NCI-H345 treated with DMSO at 0.1 percent for 48 hours (cell line): ENCODE results near the gene SYNGR3.

Experiments
- DNase-seq: peaks from one replicate; lab custom pipeline; 2025; ENCODE audit not compliant: unreplicated experiment; lab: John Stamatoyannopoulos, UW

The SYNGR3 gene

DNA sequence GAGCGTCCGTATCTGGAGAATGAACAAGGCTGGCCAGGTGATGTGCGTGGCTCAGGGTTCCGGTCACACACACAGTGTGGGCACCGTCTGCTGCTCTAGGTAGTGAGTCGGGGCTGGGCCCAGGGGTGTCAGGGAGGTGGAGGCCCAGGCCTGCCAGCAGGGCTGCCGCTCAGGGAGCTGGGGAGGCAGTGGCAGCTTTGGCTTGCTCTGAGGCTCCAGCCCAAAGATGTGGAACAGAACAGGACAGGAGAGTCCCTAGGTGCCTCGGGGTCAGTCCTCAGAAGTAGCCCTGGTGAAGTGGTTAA lies 13.6 kb upstream of the SYNGR3 start:
- no peak for DNase-seq

DNA sequence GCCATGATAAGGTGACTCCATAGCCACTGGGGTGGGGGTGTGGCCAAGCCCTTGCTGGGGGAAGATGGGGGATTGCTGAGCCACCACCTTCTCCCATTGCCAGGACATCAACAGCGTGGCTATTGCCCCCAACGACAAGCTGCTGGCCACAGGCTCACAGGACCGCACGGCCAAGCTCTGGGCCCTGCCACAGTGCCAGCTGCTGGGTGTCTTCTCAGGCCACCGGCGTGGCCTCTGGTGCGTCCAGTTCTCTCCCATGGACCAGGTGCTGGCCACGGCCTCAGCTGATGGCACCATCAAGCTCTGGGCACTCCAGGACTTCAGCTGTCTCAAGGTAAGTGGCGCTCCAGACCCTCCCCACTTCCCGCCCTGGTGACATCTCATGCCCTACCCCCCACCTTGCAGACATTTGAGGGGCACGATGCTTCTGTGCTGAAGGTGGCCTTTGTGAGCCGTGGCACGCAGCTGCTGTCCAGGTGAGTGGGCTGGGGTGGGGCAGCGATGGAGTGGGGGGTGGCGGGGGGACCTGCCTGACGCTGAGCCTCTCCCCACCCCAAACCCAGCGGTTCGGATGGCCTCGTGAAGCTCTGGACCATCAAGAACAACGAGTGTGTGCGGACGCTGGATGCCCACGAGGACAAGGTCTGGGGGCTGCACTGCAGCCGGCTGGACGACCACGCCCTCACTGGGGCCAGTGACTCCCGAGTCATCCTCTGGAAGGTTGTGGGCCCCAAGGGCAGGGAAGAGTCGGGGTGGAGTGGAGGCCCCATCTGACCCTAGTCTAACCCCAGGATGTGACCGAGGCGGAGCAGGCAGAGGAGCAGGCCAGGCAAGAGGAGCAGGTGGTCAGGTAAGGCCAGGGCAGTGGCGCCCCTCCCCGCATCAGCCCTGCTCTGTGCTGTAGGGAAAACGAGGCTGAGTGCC lies 12.6 kb upstream of the SYNGR3 start:
- DNase-seq: no peak

DNA sequence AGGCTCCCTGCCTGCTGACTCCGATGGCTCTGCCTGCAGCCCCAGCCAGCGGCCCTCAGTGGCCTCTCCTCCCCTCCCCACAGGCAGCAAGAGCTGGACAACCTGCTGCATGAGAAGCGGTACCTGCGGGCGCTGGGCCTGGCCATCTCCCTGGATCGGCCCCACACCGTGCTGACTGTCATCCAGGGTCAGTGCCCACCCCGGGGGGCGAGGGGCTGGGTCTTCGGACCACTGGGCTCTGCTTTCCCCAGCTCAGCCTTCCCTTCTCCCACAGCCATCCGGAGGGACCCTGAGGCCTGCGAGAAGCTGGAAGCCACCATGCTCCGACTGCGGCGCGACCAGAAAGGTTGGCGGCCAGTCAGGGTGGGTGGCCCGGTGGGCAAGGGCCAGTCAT lies 11.9 kb upstream of the SYNGR3 start:
- no peak for DNase-seq

DNA sequence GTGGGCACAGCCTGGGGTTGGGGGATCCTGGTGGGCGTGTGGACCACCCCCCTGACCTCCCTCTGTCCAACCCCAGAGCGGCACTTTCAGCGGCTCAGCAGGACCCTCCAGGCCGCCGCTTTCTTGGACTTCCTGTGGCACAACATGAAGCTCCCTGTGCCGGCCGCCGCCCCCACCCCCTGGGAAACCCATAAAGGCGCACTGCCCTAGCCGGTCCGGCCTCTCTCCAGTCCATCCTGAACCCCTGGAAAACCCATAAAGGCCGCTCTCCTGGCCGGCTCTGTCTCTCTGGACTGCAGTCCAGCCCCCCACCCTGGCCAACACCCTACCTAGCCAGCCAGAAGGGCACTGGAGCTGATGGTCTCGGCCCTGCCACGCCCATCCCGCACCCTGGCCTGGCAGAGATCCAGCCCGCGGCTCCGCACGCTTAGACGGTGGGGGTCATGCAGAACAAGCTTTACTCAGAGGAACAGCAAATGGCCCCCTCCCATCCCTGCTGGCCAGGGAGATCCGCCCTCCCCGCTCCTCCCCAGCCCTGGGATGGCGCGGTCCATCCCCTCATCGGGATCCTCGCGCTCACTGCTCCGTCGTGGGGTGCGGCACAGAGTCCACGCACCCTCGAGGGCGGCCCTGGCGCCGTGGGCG lies 11.2 kb upstream of the SYNGR3 start:
- no peak for DNase-seq

DNA sequence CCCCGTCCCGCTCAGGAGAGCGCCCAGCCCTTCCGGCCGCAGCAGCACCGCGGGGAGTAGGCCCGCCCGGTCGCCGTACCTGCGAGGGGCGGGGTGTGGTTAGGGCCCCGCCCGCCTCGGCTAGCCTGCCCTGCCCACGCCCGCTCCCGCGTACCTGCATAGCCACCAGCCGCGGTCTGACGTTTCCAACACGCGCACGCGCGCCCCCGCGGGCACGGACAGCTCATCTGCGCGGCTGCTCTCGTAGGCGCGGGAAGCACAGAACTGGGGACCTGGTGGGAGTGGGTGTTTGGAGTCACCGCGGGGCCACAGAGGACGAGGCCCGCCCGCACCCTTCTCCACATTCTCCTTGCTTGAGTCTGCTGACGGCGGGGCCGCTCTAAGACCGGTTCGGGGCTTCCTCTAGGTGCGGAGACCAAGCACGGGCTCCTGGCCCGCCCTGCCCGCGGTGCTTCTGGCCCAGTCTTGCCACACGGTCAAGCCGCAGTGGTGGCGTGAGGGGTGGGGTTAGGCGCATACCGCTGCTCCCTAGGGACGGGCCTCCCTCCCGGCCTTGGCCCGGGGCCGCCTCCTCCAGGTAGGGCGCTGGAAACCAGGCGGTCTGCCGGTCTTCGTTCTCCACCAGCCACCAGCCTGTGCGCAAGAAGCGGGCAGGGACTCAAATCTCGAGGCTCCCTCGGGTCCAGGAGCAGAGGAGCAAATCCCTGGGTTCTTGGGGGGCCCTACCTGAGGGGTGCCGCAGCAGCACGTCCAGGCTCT lies 10.3 kb upstream of the SYNGR3 start:
- no peak for DNase-seq

GRCh38 chr16:1980030-1980769 lies 9.6 kb upstream of the SYNGR3 start:
- DNase-seq: no peak

DNA sequence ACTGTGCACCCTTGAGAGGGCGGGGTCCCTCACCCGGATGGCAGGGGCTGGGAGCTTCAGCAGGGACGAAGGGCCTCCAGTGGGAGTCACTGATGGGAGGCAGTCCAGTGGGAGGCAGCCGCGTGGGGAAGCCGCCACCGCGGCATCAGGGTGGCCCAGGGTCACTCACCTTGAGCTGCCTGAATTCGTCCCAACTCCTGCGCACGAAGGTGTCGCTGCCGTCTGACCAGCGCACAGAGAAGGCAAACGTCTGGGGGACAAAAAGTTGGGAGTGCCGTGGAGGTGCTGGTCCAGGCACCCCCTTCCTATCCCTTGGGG lies 9.0 kb upstream of the SYNGR3 start:
- no peak for DNase-seq

DNA sequence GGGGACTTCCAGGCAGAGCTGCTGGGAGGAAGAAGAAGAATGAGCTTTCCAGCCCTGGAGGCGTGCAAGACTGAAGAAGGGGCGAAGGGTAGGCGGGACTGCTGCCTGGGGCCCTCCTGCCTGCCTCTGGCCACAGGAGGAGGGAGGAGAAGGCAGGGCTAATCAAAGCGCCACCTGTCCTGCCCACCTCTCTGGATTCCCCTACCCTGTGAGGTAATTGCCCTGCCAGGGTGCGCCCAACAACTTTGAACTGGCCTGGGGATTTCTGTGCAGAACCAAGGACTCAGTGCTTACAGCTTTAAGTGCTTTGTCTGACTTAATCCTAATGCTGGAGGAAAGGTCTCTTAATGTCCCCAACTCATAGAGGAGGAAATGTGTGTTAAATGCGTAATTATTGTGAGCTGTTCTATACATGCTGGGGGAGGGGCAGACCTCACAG lies 8.4 kb upstream of the SYNGR3 start, which contains the start of gene NOXO1:
TSS of gene NOXO1 (minus strand) at position 72 of the 439 bp plus-strand sequence. CDS start 290 bp downstream, outside the sequence.
- no peak for DNase-seq

DNA sequence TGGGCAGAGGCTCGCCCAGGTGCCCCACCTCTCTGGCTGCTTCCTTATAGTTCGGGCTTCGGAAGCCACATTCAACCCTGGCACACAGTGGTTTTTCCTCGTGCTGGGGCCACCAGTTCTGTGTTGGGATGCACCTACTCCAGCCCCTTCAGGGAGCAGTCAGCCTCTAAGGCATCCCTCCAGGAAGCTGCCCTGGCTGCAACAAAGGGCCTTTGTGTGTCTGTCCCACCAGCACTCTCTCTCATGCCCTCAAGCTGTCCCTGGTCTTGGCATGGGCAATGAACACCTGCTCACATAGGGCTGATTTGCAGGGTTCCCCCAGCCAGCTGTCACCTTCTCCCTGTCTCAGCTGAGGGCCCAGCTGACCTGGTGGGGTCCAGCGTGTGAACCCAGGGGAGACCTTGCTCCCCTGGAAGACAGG lies 7.7 kb upstream of the SYNGR3 start:
- DNase-seq: peak; percentile 48

DNA sequence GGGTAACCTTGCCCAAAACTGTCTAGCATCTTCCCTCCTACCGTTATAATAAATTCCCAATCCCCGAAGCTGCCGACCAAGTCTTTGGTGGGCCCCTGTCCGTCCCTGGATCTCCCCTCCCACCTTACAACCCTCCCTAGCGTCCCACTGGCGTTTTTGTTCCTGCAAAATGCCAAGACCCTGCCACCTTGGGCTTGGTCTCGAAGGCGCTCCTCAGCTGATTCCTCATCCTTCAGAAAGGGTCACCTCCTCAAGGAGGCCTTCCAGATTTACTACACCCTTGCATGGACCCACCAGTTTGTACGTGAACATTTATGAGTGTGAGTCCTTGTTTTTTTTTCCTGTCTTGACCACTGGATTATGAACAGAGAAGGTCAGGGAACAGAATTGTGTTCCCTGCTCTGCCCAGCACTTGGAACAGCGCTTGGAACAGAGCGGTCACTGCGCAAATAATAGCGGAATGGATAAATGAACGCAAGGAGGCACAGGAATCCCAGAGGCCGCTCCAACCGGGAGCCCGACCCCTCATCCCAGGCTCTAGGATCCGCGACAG lies 6.7 kb upstream of the SYNGR3 start:
- no peak for DNase-seq

DNA sequence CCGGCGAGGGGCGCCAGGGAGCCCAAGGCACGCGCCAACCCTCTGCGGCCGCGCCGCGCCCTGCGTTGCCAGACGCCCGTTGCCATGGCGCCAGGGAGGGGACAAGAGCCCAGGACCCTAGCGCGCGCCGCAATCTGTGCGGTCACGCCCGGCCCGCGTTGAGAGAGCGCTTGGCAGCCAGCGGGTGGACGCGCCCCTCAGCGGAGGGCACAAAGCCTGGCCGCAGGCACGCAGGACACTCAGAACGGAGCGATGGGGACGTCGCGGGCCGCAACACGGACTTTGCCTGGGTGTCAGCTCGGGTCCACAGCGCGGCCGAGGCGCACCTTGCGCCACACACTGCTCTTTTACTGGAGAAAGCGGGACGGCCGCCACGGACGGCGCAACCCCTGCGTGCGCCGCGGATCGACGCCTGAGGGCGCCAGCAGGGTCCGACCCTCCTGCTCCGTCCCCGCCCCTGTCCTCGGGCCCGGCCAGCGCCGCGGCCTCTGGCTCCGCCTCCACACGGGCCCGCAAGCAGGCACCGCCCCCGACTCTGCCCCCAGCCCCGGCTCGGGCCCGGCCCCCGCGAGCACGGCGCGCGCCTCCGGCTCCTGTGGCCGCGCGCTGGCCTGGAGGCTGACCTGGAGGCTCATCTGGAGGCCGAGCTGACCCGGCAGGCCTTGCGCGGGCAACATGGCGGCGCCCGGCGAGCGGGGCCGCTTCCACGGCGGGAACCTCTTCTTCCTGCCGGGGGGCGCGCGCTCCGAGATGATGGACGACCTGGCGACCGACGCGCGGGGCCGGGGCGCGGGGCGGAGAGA lies 6.0 kb upstream of the SYNGR3 start, which contains the start of gene GFER:
TSS of gene GFER (plus strand) at position 650 of the 803 bp plus-strand sequence. CDS start at position 676, 26 bp downstream.
- peak; percentile 72 for DNase-seq

DNA sequence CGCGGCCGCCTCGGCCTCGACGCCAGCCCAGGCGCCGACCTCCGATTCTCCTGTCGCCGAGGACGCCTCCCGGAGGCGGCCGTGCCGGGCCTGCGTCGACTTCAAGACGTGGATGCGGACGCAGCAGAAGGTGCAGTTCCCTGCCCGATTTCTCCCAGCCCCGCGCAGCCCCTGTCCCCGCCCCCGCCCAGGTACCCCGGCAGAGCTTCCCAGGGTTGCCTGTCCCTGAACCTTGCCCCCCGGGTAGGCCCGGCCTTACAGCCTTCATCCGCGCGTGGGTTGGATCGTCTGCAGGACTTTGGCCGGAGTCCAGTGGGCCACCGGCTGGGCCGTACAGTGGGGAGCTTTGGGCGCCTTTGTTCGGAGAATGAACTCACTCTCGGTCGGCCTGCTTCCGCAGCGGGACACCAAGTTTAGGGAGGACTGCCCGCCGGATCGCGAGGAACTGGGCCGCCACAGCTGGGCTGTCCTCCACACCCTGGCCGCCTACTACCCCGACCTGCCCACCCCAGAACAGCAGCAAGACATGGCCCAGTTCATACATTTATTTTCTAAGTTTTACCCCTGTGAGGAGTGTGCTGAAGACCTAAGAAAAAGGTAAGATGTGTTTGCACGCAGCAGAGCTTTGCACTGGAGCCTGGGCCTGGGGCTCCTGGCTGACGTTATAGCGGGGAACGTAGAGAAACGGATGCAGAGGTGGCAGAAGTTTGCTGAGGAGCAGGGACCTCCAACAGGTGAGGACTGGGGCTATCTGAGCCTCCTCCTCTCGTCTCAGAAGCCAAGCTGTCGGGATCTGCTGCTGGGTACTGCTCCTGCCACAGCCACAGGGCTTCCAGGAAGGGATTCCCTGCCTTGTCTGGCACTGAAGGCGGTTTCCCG lies 5.2 kb upstream of the SYNGR3 start:
- DNase-seq: no peak

DNA sequence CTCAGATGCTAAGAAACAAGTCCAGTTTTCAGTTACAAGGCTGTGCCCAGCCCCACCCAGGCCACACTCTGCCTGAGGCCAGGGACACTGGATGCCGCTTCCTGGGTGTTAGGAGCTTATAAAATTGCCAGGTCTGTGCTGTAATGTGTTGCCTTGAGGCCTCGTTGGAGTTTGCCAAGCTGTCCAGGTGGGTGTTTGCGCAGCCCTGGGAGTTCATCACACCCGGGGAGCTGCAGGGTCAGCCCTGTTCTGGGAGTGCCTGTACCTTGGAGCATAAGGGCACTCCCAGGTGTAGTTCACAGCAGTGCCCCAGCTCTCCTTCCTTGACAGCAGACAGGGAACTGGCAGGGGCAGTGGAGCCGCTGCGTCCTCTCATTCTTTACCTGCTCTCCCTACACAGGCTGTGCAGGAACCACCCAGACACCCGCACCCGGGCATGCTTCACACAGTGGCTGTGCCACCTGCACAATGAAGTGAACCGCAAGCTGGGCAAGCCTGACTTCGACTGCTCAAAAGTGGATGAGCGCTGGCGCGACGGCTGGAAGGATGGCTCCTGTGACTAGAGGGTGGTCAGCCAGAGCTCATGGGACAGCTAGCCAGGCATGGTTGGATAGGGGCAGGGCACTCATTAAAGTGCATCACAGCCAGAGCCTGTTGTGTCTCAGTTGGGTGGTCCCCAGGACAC lies 4.2 kb upstream of the SYNGR3 start:
- DNase-seq: no peak

GRCh38 chr16:1987198-1987597 lies 2.6 kb upstream of the SYNGR3 start:
- no peak for DNase-seq

GRCh38 chr16:1990101-1990350 lies 256 bp downstream of the SYNGR3 start:
- DNase-seq: no peak

DNA sequence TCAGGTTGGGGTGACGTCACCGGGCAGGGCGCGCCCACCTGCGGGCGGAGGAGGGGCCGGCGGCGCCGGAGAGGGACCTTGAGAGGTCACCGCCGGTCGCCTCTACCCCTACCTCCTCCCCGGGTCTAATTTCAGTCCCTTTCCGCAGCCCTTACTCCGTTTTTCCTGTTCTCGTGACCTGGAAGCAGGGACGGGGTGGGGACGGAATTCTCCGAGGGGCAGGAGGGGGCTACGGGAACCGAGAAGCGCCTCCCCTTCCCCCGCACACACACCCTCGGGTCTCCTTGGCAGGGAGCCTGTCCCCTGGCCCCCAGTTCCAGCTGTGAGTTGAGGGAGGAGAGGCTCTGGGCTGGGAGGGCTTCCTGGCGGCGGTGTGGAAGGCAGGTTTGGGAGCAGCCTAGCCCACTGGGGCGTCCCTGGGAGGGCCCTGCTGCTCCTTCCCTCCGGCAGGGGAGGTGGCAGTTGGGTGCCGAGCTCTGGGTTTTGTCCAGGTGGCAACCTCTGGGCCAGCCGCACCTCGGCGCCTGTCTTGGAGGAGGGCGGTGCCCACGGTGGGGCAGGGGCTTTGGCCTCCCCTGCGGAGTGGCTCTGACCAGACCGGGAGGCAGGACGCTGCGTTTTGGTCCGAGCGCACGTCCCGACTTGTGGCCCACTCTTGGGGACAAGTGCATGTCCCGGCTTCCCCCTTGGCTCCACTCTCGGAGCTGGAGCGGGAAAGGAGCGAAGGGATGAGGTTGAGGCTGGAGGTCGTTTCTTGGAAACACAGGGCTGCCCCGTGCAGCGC lies 773 bp downstream of the SYNGR3 start:
- DNase-seq: peak; percentile 21

DNA sequence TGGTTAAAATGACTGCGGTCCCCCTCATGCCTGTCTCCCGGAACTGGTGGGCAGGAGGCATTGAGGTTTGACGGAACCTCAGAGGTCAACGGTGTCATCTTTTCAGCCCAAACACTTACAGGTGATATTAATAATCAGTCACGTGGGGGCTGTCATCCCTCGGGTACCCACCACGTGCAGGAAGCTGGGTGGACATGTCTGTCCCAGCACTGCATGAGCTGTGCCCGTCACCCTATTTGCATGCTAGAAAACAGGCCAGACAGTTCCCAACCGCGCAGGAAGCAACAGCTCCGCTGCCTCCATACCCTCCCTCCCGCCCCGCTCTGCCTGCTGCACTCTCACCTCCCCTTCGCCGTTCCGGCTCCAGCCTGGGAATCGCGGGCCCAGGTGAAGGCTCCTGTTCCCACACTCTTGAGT lies 1.4 kb downstream of the SYNGR3 start:
- no peak for DNase-seq

GRCh38 chr16:1991588-1991947 lies 1.8 kb downstream of the SYNGR3 start:
- DNase-seq: no peak
